Psoas muscle (tissue), 8 donors: ENCODE results near the gene CA7. TPM values are rescaled to one million over a fixed set of nuclear protein-coding genes. Genes with fewer than 3 reads are reported as not detected.
A peak's percentile ranks its signal among the peaks of the same experiment; 100 is the strongest.

Experiments used
- ATAC-seq, 4 donors: fragments of 200-7000 bp; cut with Tn5 transposase; one replicate each; pipeline ENCODE4 v1.9.1; 2020; ENCODE audit warnings: moderate library complexity in 3 of 4, mild to moderate bottlenecking in 2 of 4
- DNase-seq, 2 donors: peaks; one replicate each; pipeline ENCODE4 v3.0.0-alpha.2; 2020
- H3K27ac ChIP-seq: fragments of 200-600 bp; one replicate; pipeline ENCODE4 v1.8.0; 2022
- H3K27me3 ChIP-seq, 3 donors: fragments of 200-600 bp in 1 of 3; one replicate each; pipeline versions ENCODE4 v1.6.1 to v1.8.0; 2013 to 2022; ENCODE audit warnings: low read length in 2 of 3, mild to moderate bottlenecking in 2 of 3, moderate library complexity in 1 of 3; ENCODE audit not compliant: insufficient read depth in 3 of 3
- H3K36me3 ChIP-seq, 2 donors: fragments of 200-600 bp in 1 of 2; one replicate each; pipeline versions ENCODE4 v1.6.1 to v1.8.0; 2013 to 2022; ENCODE audit warnings: low read depth in 1 of 2, mild to moderate bottlenecking in 1 of 2, moderate library complexity in 1 of 2; ENCODE audit not compliant: insufficient read depth in 1 of 2
- H3K4me1 ChIP-seq: fragments of 200-600 bp; one replicate; pipeline ENCODE4 v1.8.0; 2022
- H3K4me3 ChIP-seq: fragments of 200-600 bp; one replicate; pipeline ENCODE4 v1.8.0; 2022; ENCODE audit warnings: mild to moderate bottlenecking
- H3K9me3 ChIP-seq: fragments of 200-600 bp; one replicate; pipeline ENCODE4 v1.8.0; 2022
- CTCF ChIP-seq: fragments of 200-600 bp; IDR thresholded peaks from one replicate; pipeline ENCODE4 v1.8.0; 2022; ENCODE audit warnings: antibody characterized with exemption
- WGBS, 3 donors: extraction: QIAGEN DNeasy Blood & Tissue Kit; methylation state at CpG; one replicate each; pipeline versions ENCODE4 v1.1.6 to v1.1.7; 2013; 5-methylcytosine and 5-hydroxymethylcytosine counted together
- intact Hi-C, 2 donors: fragments of 100-400 bp; cut with DNase I; formaldehyde crosslinking; loops; one replicate each; pipeline versions ENCODE4 v1.11.0 to v1.14.2; 2022
- polyA plus RNA-seq, 3 donors: library from polyadenylated mRNA; stranded (reverse); fragments of 200-250 nt; gene quantifications; one replicate each; pipeline ENCODE4 v1.2.3, GENCODE V29; 2013
- total RNA-seq, 4 donors: library from RNA; stranded (reverse); fragmentation: NEBNext Ultra II Directional in 2 of 4; extraction: Animal tissue kit (Norgen Biotek cat#: 25700) in 2 of 4; gene quantifications; one replicate each; pipeline versions ENCODE4 v1.2.1 to v1.2.4, GENCODE V29; 2021 to 2023
- donor health status: healthy with polysubstance abuse.
- donor health status: DM: no; HTN: no; CAD: no; lungs with moderate emphysema.
- donor health status: Bipolar disorder and iron deficiency.
- donor health status: healthy.
- donor health status: DM: yes; HTN: yes; CAD: no.
- donor health status: DM: no; HTN: no; CAD: no.
- donor health status: DM: no; HTN: no; CAD: no.
- donor health status: DM: yes; HTN: yes; CAD: no.

Gene CA7
- total and polyA plus RNA-seq, 7 donors: 0.05 TPM; not detected in 6

- no peak overlapping the region for H3K27ac ChIP-seq
- DNase-seq (no peak), ATAC-seq (no peak)
- H3K9me3 ChIP-seq: no peaks in the 10 kb centered on the region
- peaks cover 6 to 96% of the 10 kb centered on the region in 2 donors for H3K36me3 ChIP-seq
- intact Hi-C loops: no loop called here
- no peaks in the 10 kb centered on the region for H3K27me3 ChIP-seq
- peaks cover 3% of the 10 kb centered on the region for H3K4me1 ChIP-seq
- no peak overlapping the region for H3K4me3 ChIP-seq
- no peak for TF ChIP-seq CTCF
- WGBS, 3 donors: 97 to 100% (median 99%) methylated on average over 4 of the region's 4 CpGs
These were observed 20.2 kb upstream of the CA7 start for GRCh38 chr16:66824006-66824405.

GRCh38 chr16:66830422-66831404 lies 13.5 kb upstream of the CA7 start, which contains the start of gene NAE1:
TSS of gene NAE1 (minus strand) at chr16:66830976. CDS start at chr16:66830899, 77 bp downstream.
- peaks cover 2 to 30% of the 10 kb centered on the region in 2 donors for H3K36me3 ChIP-seq
- no peaks in the 10 kb centered on the region for H3K27me3 ChIP-seq
- TF ChIP-seq CTCF: peak; percentile 98
- peak; percentile 88 to 94 for DNase-seq
- ATAC-seq: peak; percentile 98 to 99 (median 98)
- WGBS, 3 donors: 0 to 1% (median 1%) methylated on average over 57 to 84 of the region's 84 CpGs
- peak within 1 kb of the TSS; percentile 89 for H3K27ac ChIP-seq
- H3K4me3 ChIP-seq: peak within 1 kb of the TSS; percentile 84
- H3K4me1 ChIP-seq: peaks cover 14% of the 10 kb centered on the region
- intact Hi-C loops: loop anchor here (1.0 to 2.0 kb wide), 2 partner anchors 36 to 37 kb away; no protein-coding TSS in a partner anchor
- no peaks in the 10 kb centered on the region for H3K9me3 ChIP-seq

GRCh38 chr16:66832190-66832589 lies 12.0 kb upstream of the CA7 start:
- 75 to 86% (median 81%) methylated on average over 3 of the region's 3 CpGs for WGBS, 3 donors

GRCh38 chr16:66832661-66833305 lies 11.4 kb upstream of the CA7 start:
- no peak overlapping the region for H3K27ac ChIP-seq
- H3K9me3 ChIP-seq: no peaks in the 10 kb centered on the region
- DNase-seq (no peak), ATAC-seq (no peak)
- TF ChIP-seq CTCF: no peak
- no peaks in the 10 kb centered on the region for H3K27me3 ChIP-seq
- H3K4me1 ChIP-seq: peaks cover 14% of the 10 kb centered on the region
- WGBS, 3 donors: 57 to 62% (median 59%) methylated on average over 7 of the region's 7 CpGs
- intact Hi-C loops: no loop called here
- peaks cover 0 to 10% of the 10 kb centered on the region in 2 donors for H3K36me3 ChIP-seq
- H3K4me3 ChIP-seq: no peak overlapping the region

More at GRCh38 chr16:66832190-66832589, 12.0 kb upstream of the CA7 start:
- H3K4me3 ChIP-seq: no peak overlapping the region
- H3K27ac ChIP-seq: no peak overlapping the region
- no peaks in the 10 kb centered on the region for H3K27me3 ChIP-seq
- H3K9me3 ChIP-seq: no peaks in the 10 kb centered on the region
- TF ChIP-seq CTCF: no peak
- intact Hi-C loops: no loop called here
- peaks cover 2 to 15% of the 10 kb centered on the region in 2 donors for H3K36me3 ChIP-seq
- DNase-seq (no peak), ATAC-seq (no peak)
- peaks cover 14% of the 10 kb centered on the region for H3K4me1 ChIP-seq
